Non-pigmented ciliary epithelial cell (primary cell): ENCODE measurements around the gene CSF2.
"Not testable (repeated sequence)": the region's sequence is repeated elsewhere in the genome, so short reads cannot be mapped to it uniquely, and the experiment has no call there.

Experiments
- DNase-seq: peaks from one replicate; pipeline ENCODE4 v3.0.0-alpha.2; 2010; ENCODE audit warnings: low read depth

The CSF2 gene

GRCh38 chr5:132110930-132111329 lies 37.3 kb downstream of the CSF2 start:
- DNase-seq = no peak

GRCh38 chr5:132112111-132112510 lies 38.5 kb downstream of the CSF2 start:
- DNase-seq = no peak

GRCh38 chr5:132114150-132115121 lies 40.8 kb downstream of the CSF2 start:
- no peak for DNase-seq

- DNase-seq = no peak
These were observed 41.8 kb downstream of the CSF2 start for GRCh38 chr5:132115375-132115774.

- no peak for DNase-seq
These were observed 42.5 kb downstream of the CSF2 start for GRCh38 chr5:132116072-132116471.

GRCh38 chr5:132116909-132117489 lies 43.4 kb downstream of the CSF2 start:
- not testable (repeated sequence) for DNase-seq

- DNase-seq = not testable (repeated sequence)
These were observed 47.1 kb downstream of the CSF2 start for GRCh38 chr5:132120717-132121116.

GRCh38 chr5:132122971-132123370 lies 49.4 kb downstream of the CSF2 start:
- not testable (repeated sequence) for DNase-seq

- not testable (repeated sequence) for DNase-seq
These were observed 50.0 kb downstream of the CSF2 start for GRCh38 chr5:132123578-132123977.
